Epidermal melanocyte (primary cell): ENCODE data around the gene RAD51B.

Source experiments
- DNase-seq: peaks from one replicate; pipeline ENCODE4 v3.0.0; 2011; ENCODE audit warnings: low spot score; ENCODE audit not compliant: insufficient read length

Gene RAD51B

GRCh38 chr14:68639758-68640574 lies 820.4 kb downstream of the RAD51B start:
- DNase-seq, result no peak

GRCh38 chr14:68643673-68644072 lies 824.1 kb downstream of the RAD51B start:
- DNase-seq, result no peak

GRCh38 chr14:68644101-68644500 lies 824.5 kb downstream of the RAD51B start:
- DNase-seq, result no peak

- DNase-seq, result no peak
These were observed 825.8 kb downstream of the RAD51B start for GRCh38 chr14:68645371-68645770.

- no peak for DNase-seq
These were observed 830.1 kb downstream of the RAD51B start for GRCh38 chr14:68649476-68650189.

- DNase-seq, result no peak
These were observed 830.9 kb downstream of the RAD51B start for GRCh38 chr14:68650404-68650994.

GRCh38 chr14:68651075-68651474 lies 831.5 kb downstream of the RAD51B start:
- no peak for DNase-seq

GRCh38 chr14:68651652-68652432 lies 832.3 kb downstream of the RAD51B start:
- DNase-seq, result no peak

- no peak for DNase-seq
These were observed 832.8 kb downstream of the RAD51B start for GRCh38 chr14:68652433-68652690.

- DNase-seq, result no peak
These were observed 833.5 kb downstream of the RAD51B start for GRCh38 chr14:68653108-68653507.

GRCh38 chr14:68653804-68654203 lies 834.2 kb downstream of the RAD51B start:
- DNase-seq, result no peak

GRCh38 chr14:68654471-68654941 lies 834.9 kb downstream of the RAD51B start:
- DNase-seq, result no peak

GRCh38 chr14:68655021-68655831 lies 835.6 kb downstream of the RAD51B start:
- no peak for DNase-seq

GRCh38 chr14:68655911-68656316 lies 836.3 kb downstream of the RAD51B start:
- no peak for DNase-seq

- DNase-seq, result no peak
These were observed 836.9 kb downstream of the RAD51B start for GRCh38 chr14:68656452-68656851.

- DNase-seq, result no peak
These were observed 837.9 kb downstream of the RAD51B start for GRCh38 chr14:68657300-68658028.

- DNase-seq, result no peak
These were observed 838.5 kb downstream of the RAD51B start for GRCh38 chr14:68658029-68658509.

- no peak for DNase-seq
These were observed 839.7 kb downstream of the RAD51B start for GRCh38 chr14:68658943-68659931.

- DNase-seq, result no peak
These were observed 840.9 kb downstream of the RAD51B start for GRCh38 chr14:68660495-68660894.
